HG03571 (cell line): ENCODE measurements around the gene PLA2G7.
"Not testable (repeated sequence)": the region's sequence is repeated elsewhere in the genome, so short reads cannot be mapped to it uniquely, and the experiment has no call there.

Experiments used
- ATAC-seq: cut with Tn5 transposase; IDR thresholded peaks from one replicate; pipeline ENCODE4 v1.9.1; 2021; ENCODE audit not compliant: unreplicated experiment

Gene PLA2G7

DNA sequence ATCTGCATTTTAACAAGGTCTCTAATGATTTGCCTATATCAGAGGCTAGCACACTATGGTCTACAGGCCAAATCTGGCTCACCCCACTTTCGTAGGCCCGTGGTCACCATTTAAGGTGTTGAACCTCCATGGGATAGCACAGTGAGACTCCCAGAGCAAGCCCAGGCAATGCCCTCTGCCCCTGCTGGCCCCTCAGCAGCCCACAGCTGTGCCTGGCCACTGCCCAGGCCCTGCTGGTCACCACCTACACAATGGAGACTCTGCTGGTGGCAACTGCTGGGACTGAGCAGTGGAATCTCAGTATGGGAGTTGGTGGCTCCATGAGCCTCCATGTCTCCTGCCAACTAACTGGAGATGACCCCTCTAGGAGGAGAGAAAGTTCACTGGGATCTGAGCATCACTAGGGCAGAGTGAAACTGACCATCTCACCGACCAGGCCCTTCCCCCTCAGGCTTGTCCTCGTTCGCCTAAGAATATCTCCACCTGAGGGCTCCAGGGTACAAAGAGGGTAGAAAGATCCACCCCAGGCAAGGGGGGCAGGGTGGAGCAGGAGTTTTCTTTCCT, 13.8 kb upstream of the PLA2G7 start:
- no peak for ATAC-seq

DNA sequence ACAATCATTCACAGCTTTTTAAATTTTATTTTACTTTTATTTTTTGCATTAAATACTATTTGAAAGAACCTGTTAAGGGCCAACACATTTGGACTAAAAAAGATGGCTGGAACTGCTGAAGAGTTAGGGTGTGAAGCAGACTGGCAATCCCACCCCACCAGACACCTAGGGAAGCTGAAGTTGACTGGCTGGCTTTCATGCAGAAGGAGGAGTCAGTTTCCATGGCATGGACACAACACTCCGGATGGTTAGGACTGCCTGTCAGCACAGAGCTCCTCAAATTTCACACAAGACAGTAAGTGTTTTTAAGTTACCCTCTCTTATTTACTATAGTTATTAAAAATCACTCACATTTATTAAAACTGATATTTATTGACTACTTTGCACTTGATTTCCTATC, 11.5 kb upstream of the PLA2G7 start, which contains the start of gene ANKRD66:
Gene ANKRD66 (plus strand): TSS at position 238 of the 400 bp plus-strand sequence. CDS start 5,016 bp downstream, outside the sequence.
- no peak for ATAC-seq

- ATAC-seq, result no peak
Measured at GRCh38 chr6:46745973-46746372, 10.8 kb upstream of the PLA2G7 start.

DNA sequence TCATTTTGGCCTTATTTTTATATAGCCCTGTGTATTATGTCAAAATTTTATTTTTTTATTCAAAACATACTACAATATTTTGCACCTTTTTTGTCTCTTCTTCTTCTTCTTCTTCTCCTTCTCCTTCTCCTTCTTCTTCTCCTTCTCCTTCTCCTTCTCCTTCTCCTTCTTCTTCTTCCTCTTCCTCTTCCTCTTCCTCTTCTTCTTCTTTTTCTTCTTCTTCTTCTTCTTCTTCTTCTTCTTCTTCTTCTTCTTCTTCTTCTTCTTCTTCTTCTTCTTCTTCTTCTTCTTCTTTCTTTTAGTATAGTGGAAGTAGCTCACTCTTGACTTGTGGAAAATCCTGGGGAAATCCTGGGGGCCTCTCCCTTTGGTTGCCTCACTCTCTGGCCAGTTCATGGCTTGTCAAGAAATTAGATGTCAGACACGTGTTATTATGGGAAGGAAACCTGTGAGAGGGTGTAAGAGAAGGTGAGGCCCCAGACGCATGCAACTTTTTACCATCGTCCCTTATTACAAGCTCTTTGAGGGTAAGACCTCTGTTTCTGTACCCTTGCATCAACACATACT, 9.1 kb upstream of the PLA2G7 start:
- not testable (repeated sequence) for ATAC-seq

GRCh38 chr6:46743425-46744158, 8.4 kb upstream of the PLA2G7 start:
- ATAC-seq, result no peak

- ATAC-seq, result no peak
Measured at GRCh38 chr6:46741910-46742309, 6.7 kb upstream of the PLA2G7 start.

DNA sequence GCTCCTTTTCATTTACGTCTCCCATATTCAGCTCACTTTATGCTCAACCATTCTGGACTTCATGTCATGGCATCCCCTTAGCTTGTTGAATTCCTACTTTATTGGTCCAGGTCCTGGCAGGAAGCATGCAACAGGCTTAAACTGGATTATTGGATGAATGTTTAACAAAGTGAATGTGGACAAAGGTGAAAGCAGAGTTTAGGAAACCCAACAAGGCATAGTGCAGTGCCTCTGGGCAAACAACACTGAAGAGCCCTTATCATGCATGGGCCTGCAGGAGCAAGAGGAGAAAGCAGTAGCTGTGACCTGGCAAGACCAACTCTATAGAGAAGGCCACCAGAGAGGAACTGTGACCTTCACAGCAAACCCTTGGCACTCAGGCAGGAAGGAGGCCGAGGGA, 6.3 kb upstream of the PLA2G7 start:
- no peak for ATAC-seq

- ATAC-seq, result no peak
Measured at GRCh38 chr6:46736906-46737305, 1.7 kb upstream of the PLA2G7 start.

DNA sequence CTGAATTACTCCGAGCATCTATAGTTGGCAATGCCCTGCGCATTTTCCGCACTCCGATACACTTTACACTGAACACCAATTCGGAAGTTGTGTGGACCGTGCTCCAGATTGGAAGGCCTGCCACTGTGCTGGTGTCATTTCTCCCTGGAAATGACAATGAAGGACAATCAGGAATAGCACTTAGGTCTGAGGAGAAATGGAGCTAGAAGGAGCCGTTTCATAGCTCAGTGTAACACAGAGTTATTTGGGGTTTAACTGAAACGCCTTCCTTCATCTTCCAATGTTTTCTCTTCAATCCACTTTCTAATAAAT, 501 bp upstream of the PLA2G7 start:
- ATAC-seq, result no peak

GRCh38 chr6:46733341-46733801, 1.8 kb downstream of the PLA2G7 start:
- no peak for ATAC-seq

- ATAC-seq, result no peak
Measured at GRCh38 chr6:46730921-46731461, 4.2 kb downstream of the PLA2G7 start.

DNA sequence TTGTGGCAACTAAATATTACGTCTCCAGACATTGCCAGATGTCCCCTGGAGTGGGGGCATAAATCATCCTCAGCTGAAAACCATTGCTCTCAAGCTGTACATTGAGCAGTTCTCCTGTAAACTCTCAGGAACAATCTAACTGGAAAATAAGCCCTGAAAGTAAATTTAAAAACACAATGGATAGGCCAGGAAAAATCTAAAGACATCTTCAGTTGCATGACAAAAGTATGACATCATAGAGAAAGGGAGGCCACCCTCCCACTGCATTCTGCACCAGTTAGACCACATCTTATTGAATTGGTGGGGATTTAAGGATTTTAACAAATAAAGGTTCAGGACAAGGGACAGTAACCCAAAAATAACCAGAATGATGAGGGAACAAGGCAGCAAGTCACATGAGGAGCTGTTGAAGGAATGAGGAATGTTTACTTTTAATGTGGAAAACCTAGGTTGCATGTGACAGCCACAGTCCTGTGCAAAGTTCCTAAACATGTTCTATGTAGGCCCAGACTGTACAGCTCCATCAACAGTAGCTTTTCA, 5.3 kb downstream of the PLA2G7 start:
- ATAC-seq, result no peak

DNA sequence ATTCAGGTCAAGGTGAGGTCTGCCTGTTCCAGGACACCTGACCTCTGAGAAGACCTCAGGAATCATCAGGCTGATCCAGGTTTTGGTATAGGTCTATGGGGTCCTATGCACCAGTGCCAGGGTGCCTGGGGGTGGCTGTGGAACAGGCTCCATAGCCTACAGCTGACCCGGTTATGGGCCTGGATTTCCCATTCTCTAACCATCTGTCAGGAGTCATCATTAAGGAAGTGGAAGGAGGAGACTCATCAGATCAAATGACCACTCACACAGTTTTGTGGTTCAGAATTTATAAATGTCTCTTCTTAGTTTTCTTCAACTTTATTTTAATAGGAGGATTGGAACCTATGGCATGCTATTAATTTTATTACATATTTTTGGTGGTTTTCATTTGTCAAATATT, 14.8 kb downstream of the PLA2G7 start:
- no peak for ATAC-seq

DNA sequence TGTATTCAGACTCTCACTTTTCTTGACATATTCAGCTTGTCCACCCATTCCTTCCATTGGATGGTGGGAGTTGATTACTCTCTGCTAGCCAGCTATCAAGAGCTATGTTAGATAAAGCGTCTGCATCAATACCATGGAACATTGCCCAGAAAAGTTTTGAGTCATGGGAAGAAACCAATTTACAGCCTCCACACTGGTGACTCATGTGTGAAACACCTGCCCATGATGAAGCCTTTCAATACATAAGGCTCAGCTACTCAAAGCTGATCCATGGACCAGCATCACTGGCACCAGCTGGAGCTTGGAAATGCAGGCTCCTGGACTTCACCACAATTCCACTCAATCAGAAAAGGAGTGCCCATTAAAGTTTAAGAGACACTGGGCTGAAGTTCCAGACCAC, 16.1 kb downstream of the PLA2G7 start:
- ATAC-seq, result no peak

GRCh38 chr6:46715141-46715540, 20.0 kb downstream of the PLA2G7 start:
- no peak for ATAC-seq

DNA sequence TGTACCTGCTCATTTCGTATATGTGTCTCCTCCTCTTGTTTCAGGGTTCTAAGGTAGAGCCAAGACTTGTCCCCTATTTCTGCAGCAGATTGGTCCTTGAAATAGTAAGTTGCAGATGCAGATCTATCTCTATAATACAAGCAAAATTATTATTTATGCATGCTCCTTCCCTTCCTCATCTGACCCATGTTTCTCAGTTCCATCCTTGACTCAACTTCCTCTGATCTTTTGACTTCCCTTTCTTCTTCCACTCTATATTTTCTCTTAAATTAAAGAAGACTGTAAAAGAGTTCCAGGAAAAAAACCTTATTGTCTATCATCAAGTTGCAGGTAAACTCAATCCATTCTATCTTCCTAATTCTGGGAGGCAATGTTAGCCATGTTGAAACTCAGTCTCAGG, 23.7 kb downstream of the PLA2G7 start:
- ATAC-seq, result no peak

GRCh38 chr6:46706464-46706863, 28.7 kb downstream of the PLA2G7 start:
- no peak for ATAC-seq

GRCh38 chr6:46704562-46704961, 30.6 kb downstream of the PLA2G7 start:
- ATAC-seq, result no peak

- ATAC-seq, result no peak
Measured at GRCh38 chr6:46699970-46700369, 35.2 kb downstream of the PLA2G7 start.

GRCh38 chr6:46690911-46691451, 44.2 kb downstream of the PLA2G7 start:
- ATAC-seq, result no peak

- no peak for ATAC-seq
Measured at GRCh38 chr6:46690141-46690755, 44.9 kb downstream of the PLA2G7 start.
